Effector memory CD8-positive, alpha-beta T cell (primary cell): ENCODE data around the gene NPR2.
A peak's percentile ranks its signal among the peaks of the same experiment; 100 is the strongest.

Experiments used
- ATAC-seq: fragments of 150-1000 bp; cut with Tn5 transposase; replicated peaks from 2 replicates; pipeline ENCODE4 v1.10.0; 2021; ENCODE audit warnings: mild to moderate bottlenecking, moderate library complexity
- DNase-seq, 3 experiments: peaks; one replicate each; pipeline ENCODE4 v3.0.0; 2021
- H3K27ac Mint-ChIP-seq, 2 donors: one replicate each; pipeline ENCODE4 v1.8.0; 2022; ENCODE audit warnings: mild to moderate bottlenecking in 2 of 2, mixed read lengths in 2 of 2, moderate library complexity in 2 of 2
- H3K27me3 Mint-ChIP-seq, 2 donors: one replicate each; pipeline ENCODE4 v1.8.0; 2022; ENCODE audit warnings: mixed read lengths in 2 of 2
- H3K36me3 Mint-ChIP-seq: one replicate; pipeline ENCODE4 v1.8.0; 2022; ENCODE audit warnings: mild to moderate bottlenecking, moderate library complexity, mixed read lengths; ENCODE audit not compliant: insufficient read depth
- H3K4me1 Mint-ChIP-seq, 2 donors: one replicate each; pipeline ENCODE4 v1.8.0; 2022; ENCODE audit warnings: low read depth in 2 of 2, mixed read lengths in 2 of 2
- H3K4me3 Mint-ChIP-seq, 2 donors: one replicate each; pipeline ENCODE4 v1.8.0; 2022; ENCODE audit warnings: mild to moderate bottlenecking in 2 of 2, mixed read lengths in 2 of 2, moderate library complexity in 2 of 2
- H3K9me3 Mint-ChIP-seq, 2 donors: one replicate each; pipeline ENCODE4 v1.8.0; 2022; ENCODE audit warnings: mixed read lengths in 2 of 2
- total RNA-seq, 9 experiments: gene quantifications; one replicate each; lab custom pipeline; 2026; lab: John Stamatoyannopoulos, UW

The NPR2 gene
- total RNA-seq, result 2.6 to 12.3 (median 5.5) reads per million in 9 experiments

- Mint-ChIP-seq H3K9me3 (no peaks in the 10 kb centered on the region), H3K4me3 (no peak within 1 kb of the TSS)
- DNase-seq, result no peak
Measured at GRCh38 chr9:35791297-35791921, at the start of gene NPR2. Gene NPR2, plus strand, starts transcription at chr9:35791591. Its CDS starts 818 bp downstream, at chr9:35792409.

GRCh38 chr9:35741740-35742139, 49.7 kb upstream of the NPR2 start:
- peaks cover 38% of the 10 kb centered on the region for H3K36me3 Mint-ChIP-seq
- no peaks in the 10 kb centered on the region for H3K9me3 Mint-ChIP-seq
- DNase-seq, result no peak
- H3K4me1 Mint-ChIP-seq, result peaks cover 30 to 38% of the 10 kb centered on the region in 2 donors
- H3K27ac Mint-ChIP-seq, result peak overlapping the region; percentile 69 to 72
- peak; percentile 76 for ATAC-seq
- no peak overlapping the region for H3K4me3 Mint-ChIP-seq
- H3K27me3 Mint-ChIP-seq, result no peaks in the 10 kb centered on the region

More at GRCh38 chr9:35791297-35791921, at the start of gene NPR2:
- Mint-ChIP-seq H3K27ac (no peak within 1 kb of the TSS), H3K4me1 (peaks cover 9 to 12% of the 10 kb centered on the region in 2 donors), H3K36me3 (peaks cover 19% of the 10 kb centered on the region), H3K27me3 (no peaks in the 10 kb centered on the region)
- no peak for ATAC-seq

DNA sequence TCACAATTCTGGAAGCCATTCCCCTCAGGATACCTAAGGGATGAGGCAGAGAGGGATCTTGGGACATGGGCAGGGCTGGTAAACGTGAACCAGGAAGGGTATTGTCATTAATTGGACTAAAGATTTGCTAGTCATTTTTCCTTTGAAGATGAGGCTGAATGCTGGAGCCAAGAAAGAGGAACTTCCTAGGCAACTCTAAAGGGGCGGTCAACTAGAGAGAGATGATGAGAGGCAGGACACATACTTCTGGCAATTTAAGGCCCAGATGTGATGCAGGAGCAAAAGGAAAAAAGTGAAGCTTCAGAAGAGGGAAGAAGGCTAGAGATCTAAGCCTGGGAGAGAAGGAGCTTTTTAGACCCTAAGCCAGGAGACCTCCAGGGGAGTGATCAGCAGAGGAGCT, 47.9 kb upstream of the NPR2 start:
- Mint-ChIP-seq H3K36me3 (peaks cover 31% of the 10 kb centered on the region), H3K4me1 (peaks cover 47 to 54% of the 10 kb centered on the region in 2 donors), H3K9me3 (no peaks in the 10 kb centered on the region), H3K27ac (peak overlapping the region in 1 of 2 donors; percentile 7), H3K27me3 (no peaks in the 10 kb centered on the region), H3K4me3 (no peak overlapping the region)
- ATAC-seq (no peak), DNase-seq (no peak)

DNA sequence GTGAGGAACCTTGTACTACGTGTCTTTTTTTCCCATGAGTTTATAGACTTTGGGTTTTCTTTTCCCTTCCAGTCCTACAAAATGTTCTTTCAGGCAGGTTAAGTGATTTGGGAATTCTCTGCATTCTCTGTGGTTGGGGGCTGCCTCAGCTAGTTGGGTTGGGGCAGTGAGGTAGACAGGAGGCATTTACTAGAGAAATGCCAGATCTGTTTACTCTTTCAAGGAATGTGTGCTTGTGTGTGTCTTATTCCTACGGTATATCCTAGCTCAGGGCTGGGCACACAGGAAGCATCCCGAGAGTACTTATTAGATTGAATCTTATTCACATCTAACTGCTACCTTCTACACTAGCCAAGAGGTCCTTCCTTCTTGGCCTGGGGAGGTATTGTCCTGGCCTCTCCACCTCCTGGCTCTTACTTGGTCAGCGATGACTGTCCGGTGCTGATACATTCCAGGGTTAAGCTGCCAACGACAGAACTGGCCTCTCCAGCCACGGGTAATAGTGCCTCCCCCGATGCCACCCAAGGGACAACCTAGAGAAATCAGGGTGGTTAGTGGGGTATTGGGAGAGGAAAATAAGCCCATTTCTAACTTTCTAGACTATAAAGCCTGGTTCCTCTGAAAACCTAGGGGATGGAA, 47.4 kb upstream of the NPR2 start:
- DNase-seq (no peak), ATAC-seq (no peak)
- Mint-ChIP-seq H3K27me3 (no peaks in the 10 kb centered on the region), H3K4me3 (no peak overlapping the region), H3K27ac (peak overlapping the region in 1 of 2 donors; percentile 7), H3K9me3 (no peaks in the 10 kb centered on the region), H3K4me1 (peaks cover 46 to 54% of the 10 kb centered on the region in 2 donors), H3K36me3 (peaks cover 33% of the 10 kb centered on the region)

DNA sequence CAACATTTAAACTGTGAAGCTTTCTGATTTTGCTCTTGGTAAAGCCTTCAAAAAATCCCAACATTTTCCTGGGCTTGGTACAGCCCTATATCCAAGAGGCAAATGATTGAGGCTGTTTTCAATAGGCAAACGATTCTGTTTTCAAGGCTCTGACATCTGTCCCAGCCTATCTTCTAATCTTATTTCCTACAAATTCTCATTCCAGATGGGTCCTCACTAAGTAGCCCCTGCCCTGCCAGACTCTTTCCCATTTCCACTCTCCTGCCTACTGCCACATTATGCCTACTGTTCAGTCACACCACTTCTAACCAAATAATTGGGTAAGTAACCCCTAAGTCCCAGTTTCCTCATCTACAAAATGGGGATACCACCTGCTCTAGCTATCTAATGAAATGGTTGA, 45.8 kb upstream of the NPR2 start:
- peaks cover 54 to 65% of the 10 kb centered on the region in 2 donors for H3K4me1 Mint-ChIP-seq
- DNase-seq, result no peak
- H3K9me3 Mint-ChIP-seq, result no peaks in the 10 kb centered on the region
- no peak for ATAC-seq
- H3K27me3 Mint-ChIP-seq, result no peaks in the 10 kb centered on the region
- H3K27ac Mint-ChIP-seq, result peak overlapping the region; percentile 61 to 69
- peak overlapping the region; percentile 96 to 98 for H3K4me3 Mint-ChIP-seq
- H3K36me3 Mint-ChIP-seq, result peaks cover 33% of the 10 kb centered on the region

GRCh38 chr9:35746583-35746982, 44.8 kb upstream of the NPR2 start:
- H3K36me3 Mint-ChIP-seq, result peaks cover 27% of the 10 kb centered on the region
- H3K4me1 Mint-ChIP-seq, result peaks cover 54 to 68% of the 10 kb centered on the region in 2 donors
- H3K4me3 Mint-ChIP-seq, result peak overlapping the region; percentile 96 to 98
- no peaks in the 10 kb centered on the region for H3K27me3 Mint-ChIP-seq
- H3K27ac Mint-ChIP-seq, result no peak overlapping the region
- ATAC-seq, result no peak
- H3K9me3 Mint-ChIP-seq, result no peaks in the 10 kb centered on the region
- DNase-seq, result no peak

- DNase-seq, result peak in 1 of 3 experiments; percentile 11
- Mint-ChIP-seq H3K4me3 (peak overlapping the region; percentile 96 to 98), H3K36me3 (peaks cover 28% of the 10 kb centered on the region), H3K4me1 (peaks cover 43 to 54% of the 10 kb centered on the region in 2 donors), H3K27me3 (no peaks in the 10 kb centered on the region), H3K9me3 (no peaks in the 10 kb centered on the region), H3K27ac (peak overlapping the region; percentile 67 to 94)
- peak; percentile 11 for ATAC-seq
Measured at GRCh38 chr9:35748242-35748857, 43.0 kb upstream of the NPR2 start.

DNA sequence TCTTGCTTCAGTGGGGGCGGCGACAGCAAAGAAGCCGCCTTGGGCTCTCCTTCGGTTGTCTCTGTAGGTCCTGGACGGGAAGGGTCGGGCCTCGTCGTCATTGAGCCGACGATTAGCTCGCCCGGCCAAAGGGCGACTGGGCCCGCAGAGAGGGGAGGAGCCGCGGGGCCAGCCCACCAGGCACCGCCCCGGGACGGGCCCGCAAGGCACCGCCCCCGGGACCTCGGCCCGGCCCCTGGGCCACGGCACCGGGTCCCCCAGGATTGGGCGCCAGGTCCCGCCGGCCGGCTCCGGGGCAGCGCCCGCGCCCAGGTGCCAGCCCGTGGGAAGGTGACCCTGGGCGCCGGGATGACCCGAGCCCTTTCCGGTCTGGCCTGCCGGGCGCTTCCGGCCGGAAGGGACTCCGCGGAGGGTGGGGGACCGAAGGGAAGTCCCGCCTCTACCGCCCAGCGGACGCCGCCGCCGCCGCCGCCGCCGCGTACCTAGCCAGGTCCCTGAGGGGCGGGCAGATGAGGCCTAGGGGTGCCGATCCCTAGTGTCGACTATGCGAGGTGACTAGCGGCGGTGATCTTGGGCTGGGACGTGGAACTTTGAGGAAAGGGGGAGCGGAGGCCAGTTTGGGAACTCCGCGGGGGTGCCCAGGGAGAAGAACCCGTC, 42.4 kb upstream of the NPR2 start, which contains the start of the genes GBA2 and RGP1:
Gene GBA2 (minus strand): TSS at position 371 of the 657 bp plus-strand sequence. CDS start 524 bp downstream, outside the sequence.
Gene RGP1 (plus strand): TSS at position 430 of the 657 bp plus-strand sequence. CDS start 469 bp downstream, outside the sequence.
- Mint-ChIP-seq H3K27ac (peak within 1 kb of the TSS; percentile 93 to 94), H3K4me1 (peaks cover 44 to 50% of the 10 kb centered on the region in 2 donors), H3K36me3 (peaks cover 23% of the 10 kb centered on the region), H3K4me3 (peak within 1 kb of the TSS; percentile 96 to 98), H3K9me3 (no peaks in the 10 kb centered on the region), H3K27me3 (no peaks in the 10 kb centered on the region)
- DNase-seq, result peak in 2 of 3 experiments; percentile 58
- peak; percentile 82 for ATAC-seq

- peak in 2 of 3 experiments; percentile 19 to 33 for DNase-seq
- Mint-ChIP-seq H3K27ac (peak overlapping the region; percentile 93 to 94), H3K36me3 (peaks cover 19% of the 10 kb centered on the region), H3K27me3 (no peaks in the 10 kb centered on the region), H3K4me3 (peak overlapping the region; percentile 96 to 98), H3K4me1 (peaks cover 44 to 46% of the 10 kb centered on the region in 2 donors), H3K9me3 (no peaks in the 10 kb centered on the region)
- peak; percentile 47 for ATAC-seq
Measured at GRCh38 chr9:35749515-35750255, 41.7 kb upstream of the NPR2 start.

GRCh38 chr9:35750256-35750531, 41.2 kb upstream of the NPR2 start:
- DNase-seq, result no peak
- H3K4me3 Mint-ChIP-seq, result peak overlapping the region; percentile 96 to 98
- peaks cover 43 to 44% of the 10 kb centered on the region in 2 donors for H3K4me1 Mint-ChIP-seq
- peaks cover 19% of the 10 kb centered on the region for H3K36me3 Mint-ChIP-seq
- H3K27me3 Mint-ChIP-seq, result no peaks in the 10 kb centered on the region
- no peak for ATAC-seq
- H3K27ac Mint-ChIP-seq, result peak overlapping the region; percentile 93 to 94
- H3K9me3 Mint-ChIP-seq, result no peaks in the 10 kb centered on the region

DNA sequence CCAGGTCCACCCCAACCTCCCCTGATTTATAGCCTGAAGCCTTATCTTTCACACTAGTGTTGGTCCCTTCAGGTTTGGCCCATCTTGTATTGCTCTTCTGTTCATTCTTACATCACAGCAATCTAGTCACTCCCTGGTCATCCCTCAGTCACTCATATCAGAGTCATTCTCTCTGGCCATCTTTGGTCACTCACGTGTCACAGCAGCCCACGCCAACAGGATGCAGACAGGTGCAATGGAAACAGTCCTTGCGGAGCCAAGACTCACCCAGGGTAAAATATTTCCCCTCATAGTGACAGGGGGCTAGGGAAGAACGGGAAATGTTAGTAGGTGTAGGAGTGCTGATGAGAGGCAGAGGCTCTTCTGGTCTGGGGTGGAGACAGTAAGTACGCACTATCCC, 37.9 kb upstream of the NPR2 start:
- peaks cover 17% of the 10 kb centered on the region for H3K36me3 Mint-ChIP-seq
- no peaks in the 10 kb centered on the region for H3K27me3 Mint-ChIP-seq
- H3K9me3 Mint-ChIP-seq, result no peaks in the 10 kb centered on the region
- DNase-seq, result no peak
- peaks cover 29 to 34% of the 10 kb centered on the region in 2 donors for H3K4me1 Mint-ChIP-seq
- no peak overlapping the region for H3K4me3 Mint-ChIP-seq
- no peak overlapping the region for H3K27ac Mint-ChIP-seq
- no peak for ATAC-seq

GRCh38 chr9:35754264-35754663, 37.1 kb upstream of the NPR2 start, which contains the start of gene MSMP:
Gene MSMP, minus strand, starts transcription at chr9:35754276. Its CDS starts 147 bp downstream, at chr9:35754129.
- Mint-ChIP-seq H3K27me3 (no peaks in the 10 kb centered on the region), H3K4me3 (no peak within 1 kb of the TSS), H3K36me3 (peaks cover 14% of the 10 kb centered on the region), H3K4me1 (peaks cover 30 to 37% of the 10 kb centered on the region in 2 donors), H3K27ac (no peak within 1 kb of the TSS), H3K9me3 (no peaks in the 10 kb centered on the region)
- DNase-seq, result no peak
- ATAC-seq, result no peak
